Measurements from ENCODE around the gene CNN2.
A peak's percentile ranks its signal among the peaks of the same experiment; 100 is the strongest.

CNN2 gene

DNA sequence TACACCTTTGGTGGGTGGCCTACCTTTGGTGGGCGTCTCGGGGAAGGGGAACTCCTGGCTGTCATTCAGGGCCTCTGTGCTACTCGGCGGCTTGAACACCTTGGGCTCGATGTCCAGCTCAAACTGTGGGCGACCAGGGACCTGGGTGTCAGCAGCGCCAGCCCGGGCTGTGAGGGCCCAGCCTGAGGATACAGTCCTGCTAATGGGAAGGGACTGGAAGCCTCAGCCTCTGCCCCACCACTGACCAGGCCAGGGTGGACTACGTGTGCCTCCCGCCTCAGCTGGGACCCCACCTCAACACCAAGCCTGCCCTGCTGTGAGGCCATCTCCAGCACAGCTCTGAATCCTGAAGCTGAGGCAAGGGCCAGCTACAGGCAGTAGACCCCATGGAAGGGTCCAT is 13.2 kb upstream of the CNN2 start:
- TF ChIP-seq, protein P1, sequence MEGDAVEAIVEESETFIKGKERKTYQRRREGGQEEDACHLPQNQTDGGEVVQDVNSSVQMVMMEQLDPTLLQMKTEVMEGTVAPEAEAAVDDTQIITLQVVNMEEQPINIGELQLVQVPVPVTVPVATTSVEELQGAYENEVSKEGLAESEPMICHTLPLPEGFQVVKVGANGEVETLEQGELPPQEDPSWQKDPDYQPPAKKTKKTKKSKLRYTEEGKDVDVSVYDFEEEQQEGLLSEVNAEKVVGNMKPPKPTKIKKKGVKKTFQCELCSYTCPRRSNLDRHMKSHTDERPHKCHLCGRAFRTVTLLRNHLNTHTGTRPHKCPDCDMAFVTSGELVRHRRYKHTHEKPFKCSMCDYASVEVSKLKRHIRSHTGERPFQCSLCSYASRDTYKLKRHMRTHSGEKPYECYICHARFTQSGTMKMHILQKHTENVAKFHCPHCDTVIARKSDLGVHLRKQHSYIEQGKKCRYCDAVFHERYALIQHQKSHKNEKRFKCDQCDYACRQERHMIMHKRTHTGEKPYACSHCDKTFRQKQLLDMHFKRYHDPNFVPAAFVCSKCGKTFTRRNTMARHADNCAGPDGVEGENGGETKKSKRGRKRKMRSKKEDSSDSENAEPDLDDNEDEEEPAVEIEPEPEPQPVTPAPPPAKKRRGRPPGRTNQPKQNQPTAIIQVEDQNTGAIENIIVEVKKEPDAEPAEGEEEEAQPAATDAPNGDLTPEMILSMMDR (IDR thresholded peaks at IDR 0.05): no peak
- TF ChIP-seq ZFX (IDR thresholded peaks at IDR 0.05; ENCODE audit: borderline replicate concordance): no peak

DNA sequence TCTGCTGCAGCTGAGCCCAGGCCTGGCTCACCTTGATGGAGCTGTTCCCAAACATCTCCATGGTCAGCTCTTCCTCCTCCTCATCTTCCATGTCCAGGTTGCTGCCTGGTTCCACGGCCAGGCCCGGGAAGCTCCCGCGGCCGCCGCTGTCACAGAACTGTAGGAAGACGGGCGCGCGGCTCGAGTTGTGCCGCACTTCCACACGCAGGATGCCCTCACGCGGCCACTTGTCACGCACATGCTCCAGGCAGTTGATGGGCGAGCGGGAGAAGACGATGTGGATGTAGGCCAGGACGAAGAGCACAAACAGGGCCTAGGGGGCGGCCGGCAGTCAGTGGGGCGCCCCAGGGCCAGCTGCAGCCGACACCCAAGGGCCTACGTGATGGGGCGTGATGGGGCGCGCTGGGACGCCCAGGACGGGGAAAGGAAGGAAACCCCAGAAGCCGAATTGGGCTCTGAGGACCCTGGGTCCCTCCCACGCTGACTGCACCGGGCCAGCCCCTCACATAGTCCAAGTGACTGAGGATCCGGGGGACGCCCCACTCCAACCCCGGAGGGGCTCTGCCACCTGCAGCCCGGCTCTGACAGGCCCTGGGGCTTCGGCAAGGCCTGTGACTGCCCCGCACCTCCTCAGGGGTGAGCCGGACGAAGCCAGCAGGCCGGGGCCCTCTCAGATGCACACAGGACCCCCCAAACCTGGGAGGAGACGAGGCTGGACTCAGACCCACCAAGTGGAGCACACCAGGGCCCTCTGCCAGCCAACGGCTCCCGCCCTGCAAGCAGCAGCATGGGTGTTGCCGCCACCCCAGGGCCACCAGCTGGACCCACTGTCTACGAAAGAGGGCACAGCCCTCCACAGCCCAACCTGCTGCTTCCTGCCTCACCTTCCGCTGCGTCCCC is 12.0 kb upstream of the CNN2 start:
- no peak overlapping the region for H3K27ac ChIP-seq
- TF ChIP-seq, protein P1 (IDR thresholded peaks at IDR 0.05): no peak
- TF ChIP-seq ZFX (IDR thresholded peaks at IDR 0.05; ENCODE audit: borderline replicate concordance): no peak

More for the DNA sequence above, 13.2 kb upstream of the CNN2 start:
- no peak overlapping the region for H3K27ac ChIP-seq

DNA sequence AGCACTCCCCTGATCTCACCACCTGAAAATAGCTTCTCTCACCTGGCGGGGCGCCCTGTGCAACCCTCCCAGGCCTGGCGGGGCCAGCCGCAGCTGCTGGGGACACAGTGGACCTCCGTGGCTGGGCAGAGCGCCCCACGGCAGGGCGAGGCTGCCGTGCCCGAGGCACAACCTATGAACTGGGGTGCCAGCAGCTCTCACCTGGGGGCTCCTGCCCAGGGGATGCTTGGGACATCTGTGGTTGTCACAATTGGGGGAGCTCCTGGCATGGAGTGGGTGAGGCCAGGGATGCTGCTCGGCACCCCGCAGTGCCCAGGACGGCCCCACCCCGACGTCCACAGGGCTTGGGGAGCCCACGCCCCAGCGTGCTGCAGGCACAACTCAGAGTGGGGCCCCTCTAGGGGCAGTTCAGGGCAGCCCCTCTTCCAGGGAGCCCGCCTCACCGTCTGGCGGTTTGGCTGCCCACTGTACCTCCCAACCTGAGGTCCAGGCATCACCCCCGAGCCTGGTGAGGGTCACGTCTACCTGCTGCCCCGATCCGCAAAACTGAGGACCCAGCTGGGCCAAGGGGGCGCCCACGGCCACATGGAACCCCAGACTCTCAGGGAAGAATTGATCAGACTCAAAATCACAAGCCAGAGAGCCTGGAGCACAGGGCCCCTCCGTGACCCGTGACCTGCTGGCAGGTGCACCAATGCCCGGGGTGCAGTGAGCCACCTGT is 11.2 kb upstream of the CNN2 start:
- TF ChIP-seq, protein P1 (IDR thresholded peaks at IDR 0.05): no peak
- TF ChIP-seq ZFX (IDR thresholded peaks at IDR 0.05; ENCODE audit: borderline replicate concordance): no peak
- no peak overlapping the region for H3K27ac ChIP-seq

DNA sequence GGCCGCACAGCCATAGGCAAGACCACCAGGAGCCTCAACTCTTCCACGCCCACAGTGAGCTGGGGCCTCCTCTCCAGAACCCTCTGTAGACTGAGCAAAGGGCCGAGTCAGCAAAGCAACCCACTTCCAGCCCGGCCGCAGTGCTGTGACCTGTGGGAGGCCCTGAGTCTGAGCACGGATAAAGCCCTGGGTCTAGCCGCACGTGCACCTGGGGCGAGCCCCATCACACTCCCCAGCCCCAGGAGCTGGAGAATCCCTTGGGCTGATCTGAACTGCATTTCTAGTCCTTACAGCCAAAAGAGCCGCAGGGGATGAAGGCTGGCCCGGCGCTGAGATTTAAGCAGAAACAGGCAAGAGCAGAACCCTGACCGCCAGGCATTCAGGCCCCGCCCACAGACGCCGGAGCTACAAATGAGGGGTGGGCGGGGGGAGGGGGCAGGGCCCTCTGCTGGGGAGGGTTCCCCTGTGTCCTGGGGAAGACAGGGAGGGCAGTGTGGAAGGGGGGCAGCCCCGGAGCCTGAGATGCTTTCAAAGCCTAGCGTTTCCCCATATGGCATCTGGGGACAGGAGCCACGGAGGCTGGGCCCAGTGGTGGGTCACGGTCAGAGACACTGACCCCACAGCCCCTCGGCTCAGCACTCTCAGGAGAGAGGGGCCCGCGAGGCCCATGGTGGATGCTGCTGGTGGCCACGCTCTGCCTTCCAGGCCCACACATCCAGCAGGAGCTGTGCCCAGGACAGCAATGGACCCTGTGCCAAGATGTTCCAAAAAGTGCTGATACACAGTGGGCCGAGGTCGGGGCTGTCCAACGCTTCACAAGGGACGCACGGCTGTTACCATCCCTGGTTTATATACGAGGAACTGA is 10.4 kb upstream of the CNN2 start:
- no peak overlapping the region for H3K27ac ChIP-seq

DNA sequence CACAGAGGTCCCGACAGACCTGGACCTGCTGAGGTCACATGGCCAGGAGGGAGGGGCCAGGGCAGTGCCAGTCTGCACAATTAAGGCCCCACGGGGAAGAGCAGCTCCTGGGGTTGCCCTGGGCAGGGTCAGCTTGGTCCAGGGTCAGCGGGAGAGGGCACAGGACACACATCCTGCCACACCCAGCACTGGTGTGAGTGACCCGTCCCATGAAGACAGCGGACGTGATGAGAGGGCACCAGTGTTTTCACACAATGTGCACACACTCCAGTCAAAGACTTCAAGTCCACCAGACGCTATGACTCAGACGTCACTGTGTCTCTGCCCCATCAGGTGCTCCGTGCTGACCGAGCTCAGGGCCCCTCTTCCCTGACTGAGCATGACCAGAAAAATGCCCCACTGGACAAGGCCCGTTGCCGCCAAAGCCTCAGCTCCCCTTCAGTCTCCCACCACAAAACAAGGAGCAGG is 9.7 kb upstream of the CNN2 start:
- TF ChIP-seq, protein P1 (IDR thresholded peaks at IDR 0.05): no peak
- no peak for TF ChIP-seq ZFX (IDR thresholded peaks at IDR 0.05; ENCODE audit: borderline replicate concordance)
- H3K27ac ChIP-seq: 0 out of 2 replicates have a peak overlapping the region, but pooled peaks have one; percentile 26

More for the DNA sequence above, 10.4 kb upstream of the CNN2 start:
- TF ChIP-seq ZFX (IDR thresholded peaks at IDR 0.05; ENCODE audit: borderline replicate concordance): no peak
- TF ChIP-seq, protein P1 (IDR thresholded peaks at IDR 0.05): no peak

DNA sequence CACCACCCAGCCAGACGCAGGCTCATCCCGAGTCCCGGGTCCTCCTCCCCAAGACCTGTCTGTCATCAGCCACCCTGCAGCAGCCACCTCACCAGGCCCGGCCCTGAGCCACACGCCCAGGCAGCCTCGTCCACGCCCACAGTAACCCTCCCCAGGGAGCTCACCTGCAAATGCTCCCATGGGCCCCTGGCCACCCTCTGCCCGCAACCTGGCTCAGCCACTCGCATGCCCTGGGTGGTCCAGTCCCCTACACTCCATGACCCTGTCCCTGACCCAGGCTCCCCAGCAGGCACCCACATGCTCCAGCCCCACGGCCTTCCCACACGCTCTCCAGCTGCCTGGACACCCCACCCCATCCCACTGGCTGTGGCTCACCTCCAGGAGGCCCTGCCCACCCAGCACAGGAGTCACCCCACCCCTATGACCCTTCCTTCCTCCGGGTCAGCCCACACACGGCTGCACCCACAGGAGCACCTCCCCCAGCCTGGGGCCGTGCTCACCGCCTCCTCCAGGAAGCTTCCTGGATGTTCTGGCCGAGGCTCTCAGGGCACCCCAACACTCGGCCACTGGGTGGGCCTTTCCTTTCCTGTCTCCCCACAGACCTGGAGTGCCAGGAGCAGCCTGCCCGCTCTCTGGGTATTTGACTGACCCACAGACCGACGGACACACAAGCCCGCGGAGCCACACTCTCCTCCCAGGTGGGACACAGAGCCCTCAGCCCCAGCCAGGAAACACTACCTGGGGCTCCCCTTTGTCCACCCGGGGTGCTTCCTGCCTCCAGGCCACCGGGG is 9.1 kb upstream of the CNN2 start:
- no peak for TF ChIP-seq ZFX (IDR thresholded peaks at IDR 0.05; ENCODE audit: borderline replicate concordance)
- H3K27ac ChIP-seq: peak overlapping the region; percentile 26; the same call in 1 of the 2 replicates
